ENCODE results near the gene CCNG1. TPM values are rescaled to one million over a fixed set of nuclear protein-coding genes. Genes with fewer than 3 reads are reported as not detected.
A peak's percentile ranks its signal among the peaks of the same experiment; 100 is the strongest.

Gene CCNG1
- total RNA-seq, 1 donor from 2014 or later = 214 TPM

GRCh38 chr5:163437011-163437308, 435 bp upstream of the CCNG1 start:
- DNase-seq (ENCODE audit: low read depth) = no peak
- Histone ChIP-seq H2AFZ (ENCODE audit: low read depth, low read length) (peak overlapping the region; percentile 29), H3K79me2 (ENCODE audit: insufficient read depth, low read length) (peaks cover 46% of the 10 kb centered on the region), H3K9me3 (ENCODE audit: insufficient read depth, low read depth, low read length) (no peaks in the 10 kb centered on the region), H4K20me1 (ENCODE audit: insufficient read depth, low read length) (peaks cover 43% of the 10 kb centered on the region), H3K9ac (ENCODE audit: low read length) (peak overlapping the region; percentile 59), H3K4me1 (ENCODE audit: insufficient read depth, low read length) (peaks cover 9% of the 10 kb centered on the region), H3K36me3 (ENCODE audit: insufficient read depth, low read length) (peaks cover 17% of the 10 kb centered on the region), H3K4me2 (ENCODE audit: low read length) (peak overlapping the region; percentile 86), H3K27ac (ENCODE audit: low read depth, low read length) (peak overlapping the region; percentile 51), H3K4me3 (ENCODE audit: insufficient read depth, low read depth, low read length) (peak overlapping the region; percentile 94), H3K27me3 (ENCODE audit: insufficient read depth, low read length) (no peaks in the 10 kb centered on the region)
- no peak for TF ChIP-seq EZH2 (IDR thresholded peaks at IDR 0.05; ENCODE audit: insufficient read depth, low read length)
- no peak for TF ChIP-seq CTCF (IDR thresholded peaks at IDR 0.05; ENCODE audit: insufficient read depth, low read depth, low read length)
- no peaks in the 10 kb centered on the region for H3K9me3 Mint-ChIP-seq (ENCODE audit: unreplicated experiment)
- peak overlapping the region; percentile 97 for H3K4me3 Mint-ChIP-seq (ENCODE audit: unreplicated experiment)
- FAIRE-seq = no peak
- peak overlapping the region; percentile 93 for H3K27ac Mint-ChIP-seq (ENCODE audit: unreplicated experiment)
- H3K27me3 Mint-ChIP-seq (ENCODE audit: low read depth, unreplicated experiment) = peaks cover 2% of the 10 kb centered on the region
- H3K36me3 Mint-ChIP-seq (ENCODE audit: low read depth, unreplicated experiment) = peaks cover 6% of the 10 kb centered on the region
- H3K4me1 Mint-ChIP-seq (ENCODE audit: low read depth, unreplicated experiment) = peaks cover 30% of the 10 kb centered on the region

- no peaks in the 10 kb centered on the region for H3K9me3 Mint-ChIP-seq (ENCODE audit: unreplicated experiment)
- TF ChIP-seq CTCF (IDR thresholded peaks at IDR 0.05; ENCODE audit: insufficient read depth, low read depth, low read length) (no peak), EZH2 (IDR thresholded peaks at IDR 0.05; ENCODE audit: insufficient read depth, low read length) (no peak)
- Histone ChIP-seq H2AFZ (ENCODE audit: low read depth, low read length) (no peak overlapping the region), H3K9me3 (ENCODE audit: insufficient read depth, low read depth, low read length) (no peaks in the 10 kb centered on the region), H3K4me2 (ENCODE audit: low read length) (peak overlapping the region; percentile 86), H3K79me2 (ENCODE audit: insufficient read depth, low read length) (peaks cover 50% of the 10 kb centered on the region), H4K20me1 (ENCODE audit: insufficient read depth, low read length) (peaks cover 59% of the 10 kb centered on the region), H3K4me3 (ENCODE audit: insufficient read depth, low read depth, low read length) (peak overlapping the region; percentile 94), H3K9ac (ENCODE audit: low read length) (peak overlapping the region; percentile 38), H3K4me1 (ENCODE audit: insufficient read depth, low read length) (peaks cover 9% of the 10 kb centered on the region), H3K36me3 (ENCODE audit: insufficient read depth, low read length) (peaks cover 34% of the 10 kb centered on the region), H3K27ac (ENCODE audit: low read depth, low read length) (no peak overlapping the region), H3K27me3 (ENCODE audit: insufficient read depth, low read length) (no peaks in the 10 kb centered on the region)
- DNase-seq (ENCODE audit: low read depth) = peak; percentile 75
- H3K4me1 Mint-ChIP-seq (ENCODE audit: low read depth, unreplicated experiment) = peaks cover 33% of the 10 kb centered on the region
- peak overlapping the region; percentile 41 for H3K27ac Mint-ChIP-seq (ENCODE audit: unreplicated experiment)
- H3K27me3 Mint-ChIP-seq (ENCODE audit: low read depth, unreplicated experiment) = no peaks in the 10 kb centered on the region
- FAIRE-seq = no peak
- peaks cover 6% of the 10 kb centered on the region for H3K36me3 Mint-ChIP-seq (ENCODE audit: low read depth, unreplicated experiment)
- H3K4me3 Mint-ChIP-seq (ENCODE audit: unreplicated experiment) = peak overlapping the region; percentile 97
Measured at GRCh38 chr5:163439092-163439425, 1.7 kb downstream of the CCNG1 start.

- Mint-ChIP-seq H3K4me1 (ENCODE audit: low read depth, unreplicated experiment) (peaks cover 27% of the 10 kb centered on the region), H3K27ac (ENCODE audit: unreplicated experiment) (no peak overlapping the region), H3K36me3 (ENCODE audit: low read depth, unreplicated experiment) (peaks cover 11% of the 10 kb centered on the region), H3K27me3 (ENCODE audit: low read depth, unreplicated experiment) (no peaks in the 10 kb centered on the region), H3K4me3 (ENCODE audit: unreplicated experiment) (peak overlapping the region; percentile 97), H3K9me3 (ENCODE audit: unreplicated experiment) (no peaks in the 10 kb centered on the region)
- no peak overlapping the region for H3K4me3 ChIP-seq (ENCODE audit: insufficient read depth, low read depth, low read length)
- H3K4me2 ChIP-seq (ENCODE audit: low read length) = peak overlapping the region; percentile 86
- peaks cover 50% of the 10 kb centered on the region for H3K79me2 ChIP-seq (ENCODE audit: insufficient read depth, low read length)
- H3K27ac ChIP-seq (ENCODE audit: low read depth, low read length) = no peak overlapping the region
- TF ChIP-seq EZH2 (IDR thresholded peaks at IDR 0.05; ENCODE audit: insufficient read depth, low read length) (no peak), CTCF (IDR thresholded peaks at IDR 0.05; ENCODE audit: insufficient read depth, low read depth, low read length) (no peak)
- DNase-seq (ENCODE audit: low read depth) (no peak), FAIRE-seq (no peak)
- no peak overlapping the region for H2AFZ ChIP-seq (ENCODE audit: low read depth, low read length)
- peaks cover 9% of the 10 kb centered on the region for H3K4me1 ChIP-seq (ENCODE audit: insufficient read depth, low read length)
- H4K20me1 ChIP-seq (ENCODE audit: insufficient read depth, low read length) = peaks cover 59% of the 10 kb centered on the region
- H3K9ac ChIP-seq (ENCODE audit: low read length) = no peak overlapping the region
- H3K9me3 ChIP-seq (ENCODE audit: insufficient read depth, low read depth, low read length) = no peaks in the 10 kb centered on the region
- peaks cover 45% of the 10 kb centered on the region for H3K36me3 ChIP-seq (ENCODE audit: insufficient read depth, low read length)
- H3K27me3 ChIP-seq (ENCODE audit: insufficient read depth, low read length) = no peaks in the 10 kb centered on the region
Measured at GRCh38 chr5:163440954-163441353, 3.6 kb downstream of the CCNG1 start.

Measured in astrocyte (in vitro differentiated cells and primary cell).